GM23248 (cell line): ENCODE data around the gene AAK1. TPM values are rescaled to one million over a fixed set of nuclear protein-coding genes. Genes with fewer than 3 reads are reported as not detected.

Source experiments
- DNase-seq: peaks from one replicate; pipeline ENCODE4 v3.0.0-alpha.2; 2015
- H2AFZ ChIP-seq: fragments of 200-600 bp; sonication (generic); 2 replicates; pipeline ENCODE4 v1.6.1; 2016; ENCODE audit warnings: antibody characterized with exemption
- H3F3A ChIP-seq: fragments of 200-600 bp; sonication (generic); 2 replicates; pipeline ENCODE4 v1.6.1; 2016; ENCODE audit warnings: mild to moderate bottlenecking, antibody characterized with exemption, mixed run types; ENCODE audit not compliant: insufficient read depth
- H3K27ac ChIP-seq: fragments of 200-600 bp; sonication (generic); 2 replicates; pipeline ENCODE4 v1.5.1; 2016; ENCODE audit warnings: mild to moderate bottlenecking
- H3K27me3 ChIP-seq: fragments of 200-600 bp; sonication (generic); replicated peaks from 2 replicates; pipeline ENCODE4 v1.6.1; 2016; ENCODE audit warnings: mild to moderate bottlenecking; ENCODE audit not compliant: insufficient read depth
- H3K36me3 ChIP-seq: fragments of 200-600 bp; sonication (generic); 2 replicates; pipeline ENCODE4 v1.6.1; 2016; ENCODE audit warnings: low read depth, mild to moderate bottlenecking
- H3K4me1 ChIP-seq: fragments of 200-600 bp; sonication (generic); 2 replicates; pipeline ENCODE4 v1.6.1; 2016; ENCODE audit warnings: mild to moderate bottlenecking; ENCODE audit not compliant: insufficient read depth
- H3K4me2 ChIP-seq: fragments of 200-600 bp; sonication (generic); one replicate; pipeline ENCODE4 v1.6.1; 2016; ENCODE audit warnings: mild to moderate bottlenecking; ENCODE audit not compliant: unreplicated experiment
- H3K4me3 ChIP-seq: fragments of 200-600 bp; sonication (generic); 2 replicates; pipeline ENCODE4 v1.5.1; 2016; ENCODE audit warnings: mild to moderate bottlenecking
- H3K79me2 ChIP-seq: fragments of 200-600 bp; sonication (generic); 2 replicates; pipeline ENCODE4 v1.6.1; 2016; ENCODE audit warnings: mild to moderate bottlenecking; ENCODE audit not compliant: insufficient read depth
- H3K9ac ChIP-seq: fragments of 200-600 bp; sonication (generic); 2 replicates; pipeline ENCODE4 v1.6.1; 2016; ENCODE audit warnings: mild to moderate bottlenecking
- H3K9me2 ChIP-seq: fragments of 200-600 bp; sonication (generic); 2 replicates; pipeline ENCODE4 v1.6.1; 2016; ENCODE audit warnings: mixed run types, mild to moderate bottlenecking, moderate library complexity; ENCODE audit not compliant: insufficient read depth
- H3K9me3 ChIP-seq: fragments of 200-600 bp; sonication (generic); one replicate; pipeline ENCODE4 v1.6.1; 2017; ENCODE audit warnings: low read depth
- H4K20me1 ChIP-seq: fragments of 200-600 bp; sonication (generic); 2 replicates; pipeline ENCODE4 v1.6.0; 2016; ENCODE audit not compliant: insufficient read depth
- EZH2 ChIP-seq: fragments of 200-600 bp; sonication (generic); IDR thresholded peaks from 2 replicates; pipeline ENCODE4 v1.6.1; 2018; ENCODE audit warnings: antibody characterized with exemption, mild to moderate bottlenecking; ENCODE audit not compliant: insufficient read depth, poor library complexity, severe bottlenecking
- EZH2phosphoT487 ChIP-seq: fragments of 200-600 bp; sonication (generic); IDR thresholded peaks from 2 replicates; pipeline ENCODE4 v1.6.1; 2018; ENCODE audit warnings: antibody characterized with exemption, moderate library complexity, mild to moderate bottlenecking, low read depth; ENCODE audit not compliant: insufficient read depth
- WGBS, 2 experiments: methylation state at CpG; one replicate each; pipeline ENCODE4 v1.1.6; 2015 to 2017; ENCODE audit warnings: low lambda C conversion rate in 2 of 2, low coverage in 1 of 2; ENCODE audit errors: missing lambda C conversion rate in 2 of 2; 5-methylcytosine and 5-hydroxymethylcytosine counted together
- in situ Hi-C: fragments of 300-500 bp; cut with MboI; formaldehyde crosslinking; loops from 2 replicates; pipeline ENCODE4 v1.15.0; 2020
- polyA plus RNA-seq: library from polyadenylated mRNA; unstranded; fragments of >200 nt; fragmentation: Nextera tagmentation; extraction: Ambion mirVana; gene quantifications from 2 replicates; pipeline ENCODE4 v1.2.1, GENCODE V29; 2016
- total RNA-seq: library from RNA; depleted of rRNA; stranded (reverse); fragments of >200 nt; shearing (Covaris generic); gene quantifications from 2 replicates; pipeline ENCODE4 v1.2.3, GENCODE V29; 2014

AAK1 gene
- total and polyA plus RNA-seq, 2 experiments from 2014 or later = 41.2 to 50.7 TPM

- no peak overlapping the region for H2AFZ ChIP-seq
- no peak overlapping the region for H3K9ac ChIP-seq
- no peak overlapping the region for H3K27ac ChIP-seq
- 94 to 100% methylated on average over 2 of the region's 2 CpGs for WGBS, 2 experiments
- no peaks in the 10 kb centered on the region for H3F3A ChIP-seq
- H3K27me3 ChIP-seq = no peaks in the 10 kb centered on the region
- no peaks in the 10 kb centered on the region for H3K9me3 ChIP-seq
- no peaks in the 10 kb centered on the region for H3K9me2 ChIP-seq
- in situ Hi-C loops = no loop called here
- no peak overlapping the region for H3K4me3 ChIP-seq
- no peaks in the 10 kb centered on the region for H3K4me1 ChIP-seq
- H4K20me1 ChIP-seq = no peaks in the 10 kb centered on the region
- no peak overlapping the region for H3K4me2 ChIP-seq
- TF ChIP-seq EZH2 (no peak), EZH2phosphoT487 (no peak)
- no peaks in the 10 kb centered on the region for H3K79me2 ChIP-seq
- DNase-seq = no peak
- peaks cover 51% of the 10 kb centered on the region for H3K36me3 ChIP-seq
Observed at GRCh38 chr2:69521747-69522146, 121.8 kb downstream of the AAK1 start.

GRCh38 chr2:69518841-69519240, 124.7 kb downstream of the AAK1 start:
- WGBS, 2 experiments = 49 to 53% methylated on average over 6 of the region's 6 CpGs
- Histone ChIP-seq H3K4me2 (no peak overlapping the region), H3K36me3 (peaks cover 54% of the 10 kb centered on the region; the same call in 1 of the 2 replicates), H3K9me2 (no peaks in the 10 kb centered on the region), H3K27me3 (no peaks in the 10 kb centered on the region), H2AFZ (no peak overlapping the region), H3F3A (no peaks in the 10 kb centered on the region; the same call in 1 of the 2 replicates), H3K4me3 (no peak overlapping the region), H3K4me1 (no peaks in the 10 kb centered on the region), H3K27ac (no peak overlapping the region), H3K9ac (no peak overlapping the region), H3K79me2 (0 out of 2 replicates have a peak, but pooled peaks cover 12% of the 10 kb centered on the region), H3K9me3 (no peaks in the 10 kb centered on the region), H4K20me1 (no peaks in the 10 kb centered on the region)
- TF ChIP-seq EZH2phosphoT487 = no peak
- no peak for TF ChIP-seq EZH2
- no peak for DNase-seq
- in situ Hi-C loops = no loop called here

- Histone ChIP-seq H3K4me1 (no peaks in the 10 kb centered on the region), H3K9me3 (no peaks in the 10 kb centered on the region), H3K9me2 (no peaks in the 10 kb centered on the region), H2AFZ (no peak overlapping the region), H3K27me3 (no peaks in the 10 kb centered on the region), H3K79me2 (0 out of 2 replicates have a peak, but pooled peaks cover 12% of the 10 kb centered on the region), H3K4me2 (no peak overlapping the region), H3K36me3 (peaks cover 67% of the 10 kb centered on the region), H3K9ac (no peak overlapping the region), H3K27ac (no peak overlapping the region), H3F3A (no peaks in the 10 kb centered on the region; the same call in 1 of the 2 replicates), H4K20me1 (no peaks in the 10 kb centered on the region), H3K4me3 (no peak overlapping the region)
- 74 to 75% methylated on average over 7 of the region's 7 CpGs for WGBS, 2 experiments
- in situ Hi-C loops = no loop called here
- TF ChIP-seq EZH2phosphoT487 (no peak), EZH2 (no peak)
- peak; percentile 10 for DNase-seq
Observed at GRCh38 chr2:69517410-69517809, 126.1 kb downstream of the AAK1 start.

GRCh38 chr2:69514819-69515218, 128.7 kb downstream of the AAK1 start:
- TF ChIP-seq EZH2 = no peak
- no peak for TF ChIP-seq EZH2phosphoT487
- in situ Hi-C loops = no loop called here
- no peaks in the 10 kb centered on the region; the same call in 1 of the 2 replicates for H3F3A ChIP-seq
- peaks cover 71% of the 10 kb centered on the region for H3K36me3 ChIP-seq
- DNase-seq = no peak
- H3K4me3 ChIP-seq = no peak overlapping the region
- H3K9ac ChIP-seq = no peak overlapping the region
- no peaks in the 10 kb centered on the region for H3K9me2 ChIP-seq
- H3K9me3 ChIP-seq = no peaks in the 10 kb centered on the region
- no peak overlapping the region for H2AFZ ChIP-seq
- H3K79me2 ChIP-seq = 0 out of 2 replicates have a peak, but pooled peaks cover 12% of the 10 kb centered on the region
- no peak overlapping the region for H3K27ac ChIP-seq
- no peaks in the 10 kb centered on the region for H4K20me1 ChIP-seq
- no peaks in the 10 kb centered on the region for H3K27me3 ChIP-seq
- H3K4me2 ChIP-seq = no peak overlapping the region
- no peaks in the 10 kb centered on the region for H3K4me1 ChIP-seq
- WGBS, 2 experiments = 88 to 100% methylated on average over 1 of the region's 1 CpG

GRCh38 chr2:69514406-69514805, 129.1 kb downstream of the AAK1 start:
- H3K4me1 ChIP-seq = no peaks in the 10 kb centered on the region
- H2AFZ ChIP-seq = no peak overlapping the region
- DNase-seq = peak; percentile 63
- H3K4me3 ChIP-seq = no peak overlapping the region
- H3K4me2 ChIP-seq = no peak overlapping the region
- H3K27ac ChIP-seq = no peak overlapping the region
- no peaks in the 10 kb centered on the region; the same call in 1 of the 2 replicates for H3F3A ChIP-seq
- H3K36me3 ChIP-seq = peaks cover 71% of the 10 kb centered on the region
- H3K9me3 ChIP-seq = no peaks in the 10 kb centered on the region
- 0 out of 2 replicates have a peak, but pooled peaks cover 12% of the 10 kb centered on the region for H3K79me2 ChIP-seq
- no peaks in the 10 kb centered on the region for H3K9me2 ChIP-seq
- in situ Hi-C loops = no loop called here
- TF ChIP-seq EZH2 (no peak), EZH2phosphoT487 (no peak)
- H3K27me3 ChIP-seq = no peaks in the 10 kb centered on the region
- H3K9ac ChIP-seq = no peak overlapping the region
- no peaks in the 10 kb centered on the region for H4K20me1 ChIP-seq
- WGBS, 2 experiments = 100% methylated on average over 2 of the region's 2 CpGs
